GM12873 (cell line): ENCODE results near the gene PRDM16.

Experiments
- CTCF ChIP-seq: IDR thresholded peaks from 2 replicates; pipeline ENCODE4 v1.5.1; 2012; ENCODE audit warnings: low read depth, mild to moderate bottlenecking, moderate library complexity, low read length, control low read depth; ENCODE audit not compliant: insufficient read depth; ENCODE audit errors: missing control alignments

Gene PRDM16

GRCh38 chr1:3127738-3128137 is 58.7 kb downstream of the PRDM16 start:
- TF ChIP-seq CTCF: no peak

GRCh38 chr1:3128431-3129132 is 59.6 kb downstream of the PRDM16 start:
- no peak for TF ChIP-seq CTCF

- no peak for TF ChIP-seq CTCF
Observed at GRCh38 chr1:3129133-3129490, 60.1 kb downstream of the PRDM16 start.

- TF ChIP-seq CTCF: no peak
Observed at GRCh38 chr1:3130268-3130667, 61.3 kb downstream of the PRDM16 start.

GRCh38 chr1:3132660-3133059 is 63.7 kb downstream of the PRDM16 start:
- TF ChIP-seq CTCF: no peak

GRCh38 chr1:3133686-3134085 is 64.7 kb downstream of the PRDM16 start:
- no peak for TF ChIP-seq CTCF

- no peak for TF ChIP-seq CTCF
Observed at GRCh38 chr1:3134381-3135072, 65.5 kb downstream of the PRDM16 start.
